ENCODE measurements around the gene PRLH.

Gene PRLH

GRCh38 chr2:237565974-237566373 lies 400 bp upstream of the PRLH start:
- Histone ChIP-seq H3K9me3 (ENCODE audit: control insufficient read depth, insufficient read depth, low read depth, low read length) (no peaks in the 10 kb centered on the region), H3K4me3 (ENCODE audit: low read depth, low read length) (no peak overlapping the region), H3K4me1 (ENCODE audit: control insufficient read depth, insufficient read depth, low read length) (no peaks in the 10 kb centered on the region), H3K27ac (ENCODE audit: extremely low read depth, low read depth, low read length) (no peak overlapping the region), H3K36me3 (ENCODE audit: control insufficient read depth in 2 of 2, insufficient read depth in 1 of 2, low read length in 2 of 2) (no peaks in the 10 kb centered on the region)
- TF ChIP-seq ZFP69B (tag by site-specific recombination; IDR thresholded peaks at IDR 0.05) (no peak), SETDB1 (IDR thresholded peaks at IDR 0.05; ENCODE audit: insufficient read length, low read length) (no peak), ZNF692 (tag by site-specific recombination; IDR thresholded peaks at IDR 0.05) (no peak), ZNF121 (tag by site-specific recombination; IDR thresholded peaks at IDR 0.05) (no peak), ZNF529 (tag by site-specific recombination; IDR thresholded peaks at IDR 0.05; ENCODE audit: insufficient replicate concordance) (no peak), ZNF558 (tag by site-specific recombination; IDR thresholded peaks at IDR 0.05) (no peak), ZBTB8A (tag by site-specific recombination; IDR thresholded peaks at IDR 0.05) (no peak), RBAK (tag by site-specific recombination; IDR thresholded peaks at IDR 0.05) (no peak), ZNF664 (tag by site-specific recombination; IDR thresholded peaks at IDR 0.05) (no peak), ZNF768 (tag by site-specific recombination; IDR thresholded peaks at IDR 0.05) (no peak), ZNF747 (tag by site-specific recombination; IDR thresholded peaks at IDR 0.05) (no peak), MYNN (tag by site-specific recombination; IDR thresholded peaks at IDR 0.05; ENCODE audit: borderline replicate concordance) (no peak), ZNF473 (tag by site-specific recombination; IDR thresholded peaks at IDR 0.05) (no peak), ZSCAN16 (tag by site-specific recombination; IDR thresholded peaks at IDR 0.05) (no peak), REPIN1 (tag by site-specific recombination; IDR thresholded peaks at IDR 0.05; ENCODE audit: low read depth) (no peak), ZNF112 (tag by site-specific recombination; IDR thresholded peaks at IDR 0.05) (no peak), ZNF175 (tag by site-specific recombination; IDR thresholded peaks at IDR 0.05) (no peak), ZNF2 (tag by site-specific recombination; IDR thresholded peaks at IDR 0.05) (no peak)
- TF ChIP-seq, protein P1, sequence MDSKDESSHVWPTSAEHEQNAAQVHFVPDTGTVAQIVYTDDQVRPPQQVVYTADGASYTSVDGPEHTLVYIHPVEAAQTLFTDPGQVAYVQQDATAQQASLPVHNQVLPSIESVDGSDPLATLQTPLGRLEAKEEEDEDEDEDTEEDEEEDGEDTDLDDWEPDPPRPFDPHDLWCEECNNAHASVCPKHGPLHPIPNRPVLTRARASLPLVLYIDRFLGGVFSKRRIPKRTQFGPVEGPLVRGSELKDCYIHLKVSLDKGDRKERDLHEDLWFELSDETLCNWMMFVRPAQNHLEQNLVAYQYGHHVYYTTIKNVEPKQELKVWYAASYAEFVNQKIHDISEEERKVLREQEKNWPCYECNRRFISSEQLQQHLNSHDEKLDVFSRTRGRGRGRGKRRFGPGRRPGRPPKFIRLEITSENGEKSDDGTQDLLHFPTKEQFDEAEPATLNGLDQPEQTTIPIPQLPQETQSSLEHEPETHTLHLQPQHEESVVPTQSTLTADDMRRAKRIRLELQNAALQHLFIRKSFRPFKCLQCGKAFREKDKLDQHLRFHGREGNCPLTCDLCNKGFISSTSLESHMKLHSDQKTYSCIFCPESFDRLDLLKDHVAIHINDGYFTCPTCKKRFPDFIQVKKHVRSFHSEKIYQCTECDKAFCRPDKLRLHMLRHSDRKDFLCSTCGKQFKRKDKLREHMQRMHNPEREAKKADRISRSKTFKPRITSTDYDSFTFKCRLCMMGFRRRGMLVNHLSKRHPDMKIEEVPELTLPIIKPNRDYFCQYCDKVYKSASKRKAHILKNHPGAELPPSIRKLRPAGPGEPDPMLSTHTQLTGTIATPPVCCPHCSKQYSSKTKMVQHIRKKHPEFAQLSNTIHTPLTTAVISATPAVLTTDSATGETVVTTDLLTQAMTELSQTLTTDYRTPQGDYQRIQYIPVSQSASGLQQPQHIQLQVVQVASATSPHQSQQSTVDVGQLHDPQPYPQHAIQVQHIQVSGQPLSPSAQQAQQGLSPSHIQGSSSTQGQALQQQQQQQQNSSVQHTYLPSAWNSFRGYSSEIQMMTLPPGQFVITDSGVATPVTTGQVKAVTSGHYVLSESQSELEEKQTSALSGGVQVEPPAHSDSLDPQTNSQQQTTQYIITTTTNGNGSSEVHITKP (tag by site-specific recombination; IDR thresholded peaks at IDR 0.05), result no peak
- ChIA-PET CTCF (no interaction called here), POLR2A (no interaction called here)

GRCh38 chr2:237567276-237568029 lies 1.1 kb downstream of the PRLH start:
- no peak overlapping the region for H3K27ac ChIP-seq (ENCODE audit: extremely low read depth, low read depth, low read length)
- H3K9me3 ChIP-seq (ENCODE audit: control insufficient read depth, insufficient read depth, low read depth, low read length), result no peaks in the 10 kb centered on the region
- ChIA-PET POLR2A (no interaction called here), CTCF (interaction anchor here (0.9 to 2.2 kb wide), 2 partner anchors 54 to 146 kb away, joined by 3 to 9 read pairs; no protein-coding TSS in a partner anchor)
- H3K4me3 ChIP-seq (ENCODE audit: low read depth, low read length), result no peak overlapping the region
- H3K36me3 ChIP-seq (ENCODE audit: control insufficient read depth in 2 of 2, insufficient read depth in 1 of 2, low read length in 2 of 2), result no peaks in the 10 kb centered on the region
- H3K4me1 ChIP-seq (ENCODE audit: control insufficient read depth, insufficient read depth, low read length), result 0 out of 2 replicates have a peak, but pooled peaks cover 3% of the 10 kb centered on the region
- TF ChIP-seq ZNF280D (tag by site-specific recombination; IDR thresholded peaks at IDR 0.05) (no peak), REPIN1 (tag by site-specific recombination; IDR thresholded peaks at IDR 0.05; ENCODE audit: low read depth) (no peak), ZNF132 (tag by site-specific recombination; IDR thresholded peaks at IDR 0.05; ENCODE audit: borderline replicate concordance) (no peak), ZFP41 (tag by site-specific recombination; IDR thresholded peaks at IDR 0.05; ENCODE audit: borderline replicate concordance) (no peak), AEBP2 (tag by site-specific recombination; IDR thresholded peaks at IDR 0.05; ENCODE audit: borderline replicate concordance) (no peak), ZNF48 (tag by site-specific recombination; IDR thresholded peaks at IDR 0.05) (no peak), ZNF354C (tag by site-specific recombination; IDR thresholded peaks at IDR 0.05; ENCODE audit: borderline replicate concordance, low read depth) (no peak), ZNF133 (tag by site-specific recombination; IDR thresholded peaks at IDR 0.05) (no peak), ZNF146 (tag by site-specific recombination; IDR thresholded peaks at IDR 0.05) (no peak)

All from HEK293 (cell line).